HG02981 (cell line): Measurements from ENCODE around the gene PKNOX1.
"Not testable (repeated sequence)": the region's sequence is repeated elsewhere in the genome, so short reads cannot be mapped to it uniquely, and the experiment has no call there.

Experiments
- ATAC-seq: cut with Tn5 transposase; IDR thresholded peaks from one replicate; pipeline ENCODE4 v1.9.1; 2021; ENCODE audit warnings: mild to moderate bottlenecking, moderate library complexity; ENCODE audit not compliant: unreplicated experiment

PKNOX1 gene

DNA sequence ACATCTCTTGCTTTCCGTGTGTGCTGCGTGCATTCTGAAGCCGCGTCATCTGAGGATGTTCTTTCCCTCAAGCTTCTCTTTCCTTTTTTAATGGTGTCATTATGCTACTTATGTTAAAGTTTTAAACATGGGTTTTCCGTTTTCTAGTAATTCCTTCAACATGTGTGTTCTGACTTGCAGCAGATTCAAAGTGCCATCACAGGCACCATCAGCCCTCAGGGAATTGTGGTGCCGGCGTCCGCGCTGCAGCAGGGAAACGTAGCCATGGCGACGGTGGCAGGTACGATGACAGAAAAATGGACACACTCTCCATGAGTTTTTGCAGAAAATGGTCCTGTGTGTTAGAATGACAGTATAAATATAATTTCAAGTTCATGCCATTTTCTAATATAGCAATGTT, 42.4 kb downstream of the PKNOX1 start:
- no peak for ATAC-seq

DNA sequence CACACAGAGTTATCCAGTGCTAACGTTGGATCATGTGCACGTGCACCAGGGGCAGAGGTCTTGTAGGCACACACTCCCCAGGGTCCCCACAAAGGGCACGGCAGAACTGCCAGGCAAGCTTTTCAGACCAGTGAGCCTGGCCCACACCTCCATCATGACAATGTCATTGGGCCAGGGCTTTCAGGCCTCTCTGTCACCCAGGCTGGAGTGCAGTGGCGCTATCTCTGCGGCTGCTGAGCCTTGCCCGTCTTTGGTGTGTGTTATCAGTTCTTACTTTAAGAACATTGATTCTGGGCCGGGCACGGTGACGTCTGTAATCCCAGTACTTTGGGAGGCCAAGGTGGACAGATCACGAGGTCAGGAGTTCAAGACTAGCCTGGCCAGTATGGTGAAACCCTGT, 44.2 kb downstream of the PKNOX1 start:
- no peak for ATAC-seq

DNA sequence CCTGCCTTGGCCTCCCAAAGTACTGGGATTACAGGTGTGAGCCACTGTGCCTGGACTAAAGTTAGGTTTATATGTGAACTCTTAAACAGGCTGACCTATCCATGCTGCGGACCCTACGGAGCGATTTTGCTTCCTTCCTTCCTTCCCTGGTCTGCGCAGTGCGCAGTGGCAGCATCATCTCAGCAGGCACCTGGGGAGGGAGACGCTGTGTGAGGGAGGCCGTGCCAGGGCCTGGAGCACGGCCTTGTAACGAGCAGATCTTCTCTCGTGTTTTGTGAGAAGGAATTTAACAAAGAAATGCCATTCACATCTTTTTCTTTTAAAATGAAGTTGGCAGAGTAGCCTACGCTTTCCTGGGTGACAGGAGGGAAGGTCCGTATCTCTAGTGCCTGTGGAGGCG, 45.8 kb downstream of the PKNOX1 start:
- ATAC-seq, result no peak

DNA sequence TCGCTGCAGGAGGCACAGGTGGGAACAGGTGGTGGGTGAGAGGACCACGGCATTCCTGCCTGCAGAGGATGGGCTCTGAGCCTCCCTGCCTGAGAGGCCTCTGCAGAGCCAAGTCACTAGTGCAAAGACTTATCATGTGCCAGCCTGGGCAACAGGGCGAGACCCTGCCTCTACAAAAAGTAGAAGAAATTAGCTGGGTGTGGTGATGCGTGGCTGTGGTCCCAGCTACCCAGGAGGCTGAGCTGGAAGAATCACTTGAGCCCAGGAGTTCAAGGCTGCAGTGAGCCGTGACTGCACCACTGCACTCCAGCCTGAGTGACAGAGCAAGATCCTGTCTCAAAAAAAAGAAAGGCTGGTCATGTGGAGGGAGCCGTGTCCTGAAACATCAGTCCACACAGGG, 46.4 kb downstream of the PKNOX1 start:
- ATAC-seq, result no peak

DNA sequence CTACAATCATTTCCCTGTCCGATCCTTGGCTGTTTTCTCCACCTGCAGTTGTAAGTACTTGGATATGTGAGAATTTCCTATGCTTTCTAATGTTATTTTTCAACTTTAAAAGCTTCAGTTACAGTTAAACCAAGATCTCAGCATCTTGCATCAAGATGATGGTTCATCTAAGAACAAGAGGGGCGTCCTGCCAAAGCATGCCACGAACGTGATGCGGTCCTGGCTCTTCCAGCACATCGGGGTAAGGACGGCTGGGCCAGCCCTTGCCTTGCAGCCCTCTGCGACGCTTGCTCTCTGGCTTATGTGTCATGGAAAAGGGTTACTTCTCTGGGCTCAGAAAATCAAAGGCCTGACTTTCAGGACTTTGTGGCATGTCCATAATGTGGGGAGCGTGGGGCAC, 46.8 kb downstream of the PKNOX1 start:
- ATAC-seq, result no peak

DNA sequence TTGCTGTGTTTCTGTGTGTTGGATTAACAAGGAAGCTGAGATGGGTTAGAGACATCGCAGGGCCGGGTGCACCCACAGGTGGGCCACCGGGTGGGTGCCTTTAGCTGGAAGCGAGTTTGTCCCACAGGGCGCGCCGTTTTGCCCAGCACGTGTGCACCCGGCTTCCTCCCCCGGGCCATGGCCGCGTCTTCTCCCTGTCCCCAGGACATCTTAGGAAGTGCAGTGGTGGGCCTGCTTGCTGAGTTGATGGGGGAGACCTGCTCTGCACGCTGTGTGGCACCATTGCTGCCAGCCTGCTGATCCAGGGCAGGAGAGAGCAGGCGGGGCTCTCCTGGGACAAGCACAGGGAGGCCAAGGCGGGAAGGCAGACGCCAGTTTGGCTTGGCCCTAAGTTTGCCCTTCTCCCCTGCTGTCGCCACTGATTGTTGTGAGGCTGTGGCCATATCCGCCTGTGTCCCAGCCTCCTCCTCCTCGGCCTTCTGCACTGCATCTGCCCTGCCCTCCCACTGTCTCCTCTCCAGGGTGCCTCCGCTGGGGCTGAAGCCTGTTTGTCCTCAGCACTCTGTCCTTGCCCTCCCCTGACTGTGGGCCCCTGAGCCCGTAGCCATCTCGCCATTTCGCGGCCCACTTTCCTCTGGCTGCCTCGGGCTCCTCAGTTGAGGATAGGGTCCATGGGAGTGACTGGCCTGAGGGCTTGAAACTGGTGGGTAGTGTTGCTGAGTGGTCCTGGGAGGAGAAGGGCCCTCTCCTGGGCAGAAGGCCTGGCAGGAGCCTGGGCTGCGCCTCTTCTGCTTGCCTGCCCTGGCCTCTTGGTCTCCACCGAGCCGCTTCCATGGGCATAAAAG, 47.6 kb downstream of the PKNOX1 start:
- no peak for ATAC-seq

DNA sequence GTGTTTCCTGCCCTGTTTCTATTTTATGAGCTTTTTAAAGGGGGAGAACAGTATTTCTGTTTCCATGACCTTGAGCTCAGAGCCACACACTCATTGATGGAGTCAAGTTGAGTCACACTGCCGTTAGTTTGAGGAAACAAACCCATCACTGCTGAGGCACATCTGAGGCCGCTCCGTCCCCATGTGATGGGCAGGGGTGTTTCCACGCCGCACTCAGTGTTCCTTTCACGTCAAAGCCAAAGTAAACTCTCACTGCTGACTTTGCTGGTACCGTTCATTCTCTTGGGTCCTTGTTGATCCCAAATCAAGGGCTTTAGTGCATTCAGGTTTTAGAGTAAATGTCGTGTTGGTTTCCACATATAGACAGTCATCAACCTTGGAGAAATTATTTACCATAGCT, 48.8 kb downstream of the PKNOX1 start:
- no peak for ATAC-seq

DNA sequence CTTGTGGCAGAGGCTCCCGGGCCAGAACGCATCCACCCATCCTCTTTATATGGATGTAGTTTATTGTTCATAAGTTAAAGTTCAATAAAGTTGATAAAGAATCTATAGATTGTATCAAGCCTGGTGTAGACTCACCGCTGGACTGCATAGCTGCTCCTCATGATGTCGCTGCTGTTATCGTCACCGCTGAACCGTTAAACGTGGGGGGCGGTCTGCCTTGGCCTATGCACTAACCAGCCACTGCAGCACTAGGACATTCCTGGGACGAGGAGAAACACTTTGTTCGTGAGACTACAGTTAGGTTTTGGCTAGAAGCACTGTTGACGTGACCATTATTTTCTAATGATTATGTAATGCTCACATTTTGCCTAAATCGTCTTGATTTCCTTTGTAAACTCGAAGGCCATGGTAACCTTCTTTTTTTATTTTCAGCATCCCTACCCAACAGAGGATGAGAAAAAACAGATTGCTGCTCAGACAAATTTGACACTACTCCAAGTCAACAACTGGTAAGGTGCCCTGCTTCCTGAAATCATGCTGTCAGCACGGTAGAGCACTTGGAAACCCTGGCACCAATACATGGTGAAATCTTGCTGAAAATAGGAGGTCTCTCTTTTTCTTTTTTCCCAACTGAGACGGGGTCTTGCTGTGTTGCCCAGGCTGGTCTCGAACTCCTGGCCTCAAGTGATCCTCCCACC, 50.2 kb downstream of the PKNOX1 start:
- ATAC-seq, result no peak

DNA sequence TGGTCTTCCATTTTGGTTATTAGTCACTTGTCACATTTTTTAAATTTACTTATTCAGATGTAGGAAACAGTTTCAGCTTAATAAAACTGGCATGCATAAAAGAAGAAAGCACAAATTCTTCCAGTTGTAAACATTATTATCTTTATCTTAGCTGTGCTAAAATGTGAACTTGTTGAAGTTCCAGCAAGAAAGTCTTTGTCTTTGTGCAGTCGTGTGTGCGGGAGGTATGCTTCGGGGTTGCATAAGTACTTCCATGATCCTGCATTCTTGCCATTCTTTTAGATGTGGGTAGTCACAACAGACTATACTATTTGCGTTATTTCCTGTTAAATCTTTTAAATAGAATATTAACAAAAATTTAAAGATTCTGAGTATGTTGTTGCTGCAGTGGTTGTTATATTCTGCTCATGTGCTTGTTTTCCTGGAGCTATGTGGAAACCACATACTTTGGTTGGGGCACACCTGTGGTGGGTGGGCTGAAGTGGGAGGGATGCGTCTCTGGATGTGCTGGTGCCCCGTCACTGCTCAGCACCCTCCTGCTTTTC, 51.3 kb downstream of the PKNOX1 start:
- no peak for ATAC-seq

DNA sequence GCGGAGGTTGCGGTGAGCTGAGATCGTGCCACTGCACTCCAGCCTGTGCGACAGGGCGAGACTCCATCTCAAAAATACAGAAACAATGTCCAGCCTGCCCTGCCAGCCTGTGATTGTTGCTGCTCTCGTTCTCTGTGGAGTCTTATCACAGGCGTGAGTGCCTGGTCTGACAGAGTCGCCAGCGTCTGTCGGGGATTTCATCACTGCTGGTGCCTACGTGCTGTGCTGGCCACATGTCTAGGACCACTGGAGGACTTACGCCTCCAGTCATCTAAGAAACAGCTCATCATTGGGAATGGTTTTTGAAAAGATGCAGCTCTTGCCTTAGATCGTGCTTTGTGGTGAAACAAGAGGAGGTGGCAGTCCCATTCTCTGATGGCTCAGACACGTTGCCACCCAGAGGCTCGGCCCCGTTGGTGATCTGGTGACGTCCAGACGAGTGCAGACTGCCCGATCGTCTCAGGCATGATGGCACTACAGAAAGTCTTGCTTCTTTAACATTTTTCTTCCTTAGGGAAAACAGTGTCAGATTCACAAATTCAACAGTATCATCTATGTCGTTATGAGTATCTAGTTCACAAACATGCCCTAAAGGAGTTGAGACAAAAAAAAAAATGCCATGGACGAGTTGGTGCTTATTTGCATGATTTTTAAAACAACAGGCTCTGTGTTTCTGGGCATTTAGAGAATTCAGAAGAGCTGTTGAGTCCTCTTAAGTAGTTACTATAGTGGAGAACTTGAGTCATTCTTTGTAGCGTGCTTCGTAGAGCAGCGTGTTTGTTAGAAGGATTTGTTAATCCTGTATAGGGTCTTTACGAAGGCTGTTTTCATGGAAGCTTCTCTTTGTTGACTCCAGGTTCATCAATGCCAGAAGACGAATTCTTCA, 53.7 kb downstream of the PKNOX1 start:
- no peak for ATAC-seq

DNA sequence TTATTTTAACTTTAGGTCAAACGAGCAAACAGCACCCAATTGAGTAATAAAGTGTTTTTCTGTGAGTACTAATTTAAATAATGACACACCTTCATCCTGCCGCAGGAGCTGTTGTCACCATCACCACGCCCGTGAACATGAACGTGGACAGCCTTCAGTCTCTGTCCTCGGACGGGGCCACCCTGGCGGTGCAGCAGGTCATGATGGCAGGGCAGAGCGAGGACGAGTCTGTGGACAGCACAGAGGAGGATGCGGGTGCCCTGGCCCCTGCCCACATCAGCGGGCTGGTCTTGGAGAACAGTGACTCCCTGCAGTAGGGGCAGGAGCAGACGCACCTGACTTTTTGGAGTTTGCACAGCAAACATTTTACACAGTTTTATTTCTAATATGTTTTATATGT, 55.4 kb downstream of the PKNOX1 start:
- no peak for ATAC-seq

DNA sequence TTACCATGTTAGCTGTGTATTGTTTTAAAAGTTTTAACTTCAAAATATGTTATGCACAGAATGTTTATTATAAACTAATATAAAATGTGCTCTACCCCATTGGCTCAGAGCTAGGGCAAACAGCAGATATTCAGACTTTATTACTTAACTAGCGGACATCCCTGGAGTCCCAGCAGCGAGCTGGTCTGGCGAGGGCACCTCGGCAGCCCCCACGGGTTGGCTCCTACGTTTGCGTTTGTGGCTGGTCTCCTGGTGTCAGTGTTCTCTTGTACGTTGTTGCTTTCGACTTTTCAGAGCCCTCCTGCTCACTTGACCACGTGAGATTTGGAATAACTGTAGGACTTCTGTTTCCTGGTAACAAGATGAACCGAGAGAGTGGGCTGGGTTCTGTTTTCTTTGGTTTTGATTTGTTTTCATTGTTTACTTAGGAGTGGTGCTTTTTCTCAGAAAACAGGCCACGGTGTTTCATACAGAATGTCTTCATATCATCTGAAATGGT, 56.8 kb downstream of the PKNOX1 start:
- no peak for ATAC-seq

DNA sequence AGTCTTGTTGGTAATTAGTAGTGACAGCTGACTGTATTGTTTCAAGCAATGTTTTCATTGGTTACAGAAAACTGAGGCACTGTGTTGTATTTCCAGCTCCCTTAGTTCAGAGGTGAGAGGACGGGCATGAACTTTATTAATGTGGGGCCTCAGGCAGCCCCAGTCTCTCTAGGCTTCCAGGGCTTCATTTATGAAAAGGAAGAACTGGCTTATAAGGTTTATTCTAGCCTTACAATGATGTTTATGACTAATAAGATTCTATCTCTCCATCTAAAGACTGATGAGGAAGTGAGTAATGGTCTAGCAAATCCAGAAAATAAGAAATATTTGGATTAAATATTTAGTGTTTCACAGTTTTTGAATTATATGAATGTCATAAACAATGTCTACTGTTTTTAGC, 59.7 kb downstream of the PKNOX1 start:
- no peak for ATAC-seq

DNA sequence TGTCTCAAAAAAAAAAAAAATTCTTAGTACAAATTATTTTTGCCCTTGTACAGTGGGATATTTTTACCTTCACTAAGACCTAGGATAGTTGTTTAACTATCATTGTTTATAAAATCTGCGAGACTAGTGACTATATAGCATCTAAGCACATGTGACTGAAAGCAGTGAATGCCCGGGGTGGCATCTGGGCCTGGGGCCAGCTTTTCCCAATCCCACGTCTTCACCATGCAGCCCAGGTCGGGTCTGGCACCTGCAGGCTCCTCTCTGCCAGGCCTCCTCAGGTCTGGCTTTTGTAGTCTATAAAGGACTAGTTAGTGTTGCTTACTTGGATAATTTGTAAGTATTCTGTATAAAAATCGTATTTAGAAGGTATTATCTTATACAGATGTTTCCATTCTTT, 60.5 kb downstream of the PKNOX1 start:
- no peak for ATAC-seq

DNA sequence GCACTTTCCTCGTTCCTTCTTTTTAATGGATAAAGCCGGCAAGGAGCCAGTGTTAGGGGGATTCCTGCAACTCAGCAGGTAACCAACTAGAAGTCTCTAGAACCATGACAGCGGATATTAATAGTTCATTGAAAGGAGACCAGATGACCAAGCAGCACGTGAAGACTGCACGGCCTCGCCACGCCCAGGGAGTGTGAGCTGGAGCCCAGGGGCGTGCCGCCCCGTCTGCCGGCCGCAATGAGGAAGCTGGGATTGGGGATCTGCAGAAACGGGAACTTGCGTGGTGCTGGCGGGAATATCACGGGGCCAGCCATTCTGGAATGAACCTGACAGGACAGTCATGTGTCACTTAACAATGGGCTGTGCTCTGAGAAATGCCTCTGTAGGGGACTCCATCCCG, 62.5 kb downstream of the PKNOX1 start:
- ATAC-seq, result not testable (repeated sequence)

DNA sequence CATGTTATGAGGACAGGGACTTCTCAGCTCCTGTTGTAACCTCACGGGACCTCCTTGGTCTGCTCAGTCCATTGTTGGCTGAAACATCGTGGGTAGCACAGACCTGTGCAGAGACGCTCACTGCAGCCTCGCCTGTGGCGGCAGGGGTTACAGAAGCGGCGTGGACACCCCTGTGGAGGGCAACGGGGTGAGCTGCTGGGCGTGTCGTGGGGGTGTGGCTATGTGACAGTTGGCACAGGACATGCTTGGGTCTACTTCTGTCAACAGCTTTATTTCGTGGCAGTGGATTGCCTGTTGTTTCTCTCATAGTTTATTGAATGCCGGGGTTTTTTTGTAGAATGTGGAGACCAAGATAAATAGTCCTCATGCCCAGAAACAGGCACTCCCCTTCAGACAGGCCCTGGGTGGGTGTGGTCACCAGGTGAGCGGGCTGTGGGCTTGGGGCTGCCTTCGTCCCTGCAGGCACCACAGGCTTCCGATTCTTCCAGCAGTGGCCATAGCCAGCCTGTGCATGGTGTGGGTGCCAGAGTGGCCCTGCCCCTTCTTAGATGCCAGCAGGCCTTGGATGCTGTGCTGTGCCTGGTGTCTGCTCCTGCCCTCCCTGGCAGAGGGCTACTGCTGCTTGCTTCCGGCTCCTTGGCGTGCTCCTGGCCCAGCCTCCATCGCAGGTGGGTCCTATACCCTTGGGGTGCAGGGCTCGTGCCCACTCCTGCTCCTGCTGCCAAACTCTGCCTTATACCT, 63.7 kb downstream of the PKNOX1 start:
- not testable (repeated sequence) for ATAC-seq

DNA sequence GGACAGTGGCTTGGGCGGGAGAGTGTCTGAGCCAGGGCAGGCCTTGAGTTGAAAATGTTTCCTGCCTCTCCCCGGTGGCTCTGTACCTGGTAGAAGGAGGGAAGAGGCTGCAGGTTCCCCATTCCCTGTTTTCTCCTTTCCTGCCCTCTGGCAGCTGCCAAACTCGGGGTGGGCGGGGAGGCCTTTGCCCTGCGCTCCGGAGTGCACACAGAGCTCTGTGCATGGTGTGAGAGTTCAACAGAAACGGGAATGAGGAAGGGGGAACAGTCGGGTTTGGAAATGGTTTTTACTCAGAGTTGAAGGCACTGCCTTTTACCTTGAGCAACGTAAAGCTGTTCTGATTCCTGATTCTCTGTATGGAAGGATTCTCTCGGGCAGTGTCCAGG, 64.3 kb downstream of the PKNOX1 start:
- not testable (repeated sequence) for ATAC-seq

DNA sequence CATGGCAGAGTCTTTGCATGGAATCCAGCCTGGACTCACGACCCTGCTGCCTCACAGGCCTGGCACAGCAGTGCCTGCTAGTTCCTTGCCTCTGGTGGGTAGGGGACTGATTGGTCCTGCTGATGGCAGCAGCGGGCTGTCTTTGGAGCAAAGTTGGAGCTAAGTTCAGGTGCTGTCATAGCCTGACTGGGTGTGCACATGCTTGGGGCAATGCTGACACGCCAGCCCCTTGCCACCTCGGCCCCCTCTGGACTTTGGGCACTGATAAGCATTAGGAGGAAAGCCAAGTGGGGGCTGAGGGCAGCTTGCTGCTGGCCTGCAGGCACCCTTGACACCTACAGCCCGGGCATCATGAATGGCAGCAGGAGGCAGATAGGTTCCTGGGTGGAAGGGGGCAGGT, 67.8 kb downstream of the PKNOX1 start:
- not testable (repeated sequence) for ATAC-seq

DNA sequence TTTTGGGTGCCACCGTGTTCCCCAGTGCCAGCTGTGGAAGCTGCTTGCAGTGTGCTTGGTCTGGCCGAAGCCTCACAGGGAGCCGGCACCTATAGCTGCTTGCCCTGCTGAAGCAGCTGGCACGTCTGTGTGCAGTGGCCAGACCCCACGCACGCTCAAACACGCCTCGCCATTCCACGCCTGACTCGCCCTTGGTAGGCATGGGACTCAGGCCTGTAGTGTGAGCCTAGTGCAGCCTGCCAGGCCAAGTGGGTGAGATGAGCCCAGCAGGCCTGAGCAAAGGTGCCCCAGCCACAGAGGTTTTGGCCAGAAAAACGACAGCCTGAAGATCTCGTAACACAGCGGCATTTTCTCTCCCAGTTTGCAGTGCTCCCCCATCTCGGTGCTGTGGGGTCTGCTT, 68.9 kb downstream of the PKNOX1 start:
- ATAC-seq, result not testable (repeated sequence)

DNA sequence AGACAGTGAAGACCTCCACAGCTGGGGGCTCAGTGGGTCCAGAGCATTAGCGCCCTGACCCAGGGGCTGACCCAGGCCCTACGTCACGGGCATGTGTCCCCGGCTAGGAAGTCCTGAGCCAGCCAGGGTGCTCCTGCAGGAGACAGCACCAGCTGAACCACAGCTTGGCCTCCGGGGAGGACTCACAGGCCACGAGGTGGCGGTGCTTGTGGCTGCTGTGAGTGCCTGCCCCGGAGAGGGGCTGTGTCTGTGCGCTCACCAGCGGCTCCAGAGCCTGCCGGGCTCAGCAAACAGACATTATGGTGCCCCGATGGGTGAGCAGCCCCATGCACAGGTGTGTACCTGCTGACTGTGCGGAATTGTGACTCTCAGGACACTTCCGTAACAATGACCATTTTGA, 70.2 kb downstream of the PKNOX1 start:
- not testable (repeated sequence) for ATAC-seq
